Endometrial microvascular endothelial cells (primary cell): ENCODE measurements around the gene CTBP2. TPM values are rescaled to one million over a fixed set of nuclear protein-coding genes. Genes with fewer than 3 reads are reported as not detected.

Source experiments
- in situ Hi-C: cut with HindIII; loops from 2 replicates; pipeline ENCODE4 v1.10.0; 2017; ENCODE audit warnings: low sequenced_read_pairs, low pct_unique_long_range_greater_than_20kb; ENCODE audit errors: inconsistent ontology term
- total RNA-seq: library from RNA; depleted of rRNA; stranded (reverse); fragments of >200 nt; gene quantifications from one replicate; pipeline ENCODE4 v1.2.3, GENCODE V29; 2015; ENCODE audit errors: inconsistent ontology term

CTBP2 gene
- 89.9 TPM for total RNA-seq

- in situ Hi-C loops, result no loop called here
Measured at GRCh38 chr10:125159932-125160855, at the start of gene CTBP2. Gene CTBP2 (minus strand): TSS chr10:125160563.

- in situ Hi-C loops, result no loop called here
Measured at GRCh38 chr10:125209591-125210355, 49.4 kb upstream of the CTBP2 start.

GRCh38 chr10:125208854-125209565 lies 48.6 kb upstream of the CTBP2 start:
- in situ Hi-C loops, result no loop called here

- in situ Hi-C loops, result no loop called here
Measured at GRCh38 chr10:125206623-125207022, 46.3 kb upstream of the CTBP2 start.

- in situ Hi-C loops, result no loop called here
Measured at GRCh38 chr10:125205431-125205830, 45.1 kb upstream of the CTBP2 start.

GRCh38 chr10:125204400-125204799 lies 44.0 kb upstream of the CTBP2 start:
- in situ Hi-C loops, result no loop called here

- in situ Hi-C loops, result no loop called here
Measured at GRCh38 chr10:125203186-125203800, 42.9 kb upstream of the CTBP2 start.

- in situ Hi-C loops, result no loop called here
Measured at GRCh38 chr10:125201791-125202622, 41.6 kb upstream of the CTBP2 start.

- in situ Hi-C loops, result no loop called here
Measured at GRCh38 chr10:125201108-125201524, 40.8 kb upstream of the CTBP2 start.

GRCh38 chr10:125200396-125200795 lies 40.0 kb upstream of the CTBP2 start:
- in situ Hi-C loops, result no loop called here

GRCh38 chr10:125199270-125199669 lies 38.9 kb upstream of the CTBP2 start:
- in situ Hi-C loops, result no loop called here

GRCh38 chr10:125194814-125195213 lies 34.5 kb upstream of the CTBP2 start:
- in situ Hi-C loops, result no loop called here

GRCh38 chr10:125193306-125193877 lies 33.0 kb upstream of the CTBP2 start:
- in situ Hi-C loops, result no loop called here

- in situ Hi-C loops, result no loop called here
Measured at GRCh38 chr10:125192620-125193019, 32.3 kb upstream of the CTBP2 start.

GRCh38 chr10:125192005-125192404 lies 31.6 kb upstream of the CTBP2 start:
- in situ Hi-C loops, result no loop called here

- in situ Hi-C loops, result no loop called here
Measured at GRCh38 chr10:125190946-125191345, 30.6 kb upstream of the CTBP2 start.

- in situ Hi-C loops, result no loop called here
Measured at GRCh38 chr10:125190414-125190813, 30.1 kb upstream of the CTBP2 start.

- in situ Hi-C loops, result no loop called here
Measured at GRCh38 chr10:125189162-125189561, 28.8 kb upstream of the CTBP2 start.
